ENCODE data around the gene CDHR1.
A peak's percentile ranks its signal among the peaks of the same experiment; 100 is the strongest.

CDHR1 gene

DNA sequence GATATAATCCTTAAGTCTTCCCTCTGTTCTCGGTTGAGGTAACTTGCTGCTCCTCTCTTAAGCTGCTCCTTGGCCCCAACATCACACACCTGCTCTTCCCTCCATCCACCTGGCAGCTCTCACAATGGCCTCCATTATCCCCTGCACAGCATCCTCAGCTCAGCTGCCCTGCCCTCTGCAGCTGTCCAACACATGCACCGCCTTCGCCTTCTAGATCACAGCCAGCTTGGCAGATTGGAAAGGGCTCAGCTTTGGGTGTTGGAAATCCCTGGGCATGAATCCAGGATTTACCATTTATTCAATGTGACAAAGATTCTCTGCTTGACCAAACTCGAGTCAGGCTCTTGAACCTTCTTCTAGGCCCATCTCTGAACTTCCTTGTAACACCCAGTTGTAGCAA lies 71.1 kb downstream of the CDHR1 start:
- DNase-seq: peak; percentile 50

DNA sequence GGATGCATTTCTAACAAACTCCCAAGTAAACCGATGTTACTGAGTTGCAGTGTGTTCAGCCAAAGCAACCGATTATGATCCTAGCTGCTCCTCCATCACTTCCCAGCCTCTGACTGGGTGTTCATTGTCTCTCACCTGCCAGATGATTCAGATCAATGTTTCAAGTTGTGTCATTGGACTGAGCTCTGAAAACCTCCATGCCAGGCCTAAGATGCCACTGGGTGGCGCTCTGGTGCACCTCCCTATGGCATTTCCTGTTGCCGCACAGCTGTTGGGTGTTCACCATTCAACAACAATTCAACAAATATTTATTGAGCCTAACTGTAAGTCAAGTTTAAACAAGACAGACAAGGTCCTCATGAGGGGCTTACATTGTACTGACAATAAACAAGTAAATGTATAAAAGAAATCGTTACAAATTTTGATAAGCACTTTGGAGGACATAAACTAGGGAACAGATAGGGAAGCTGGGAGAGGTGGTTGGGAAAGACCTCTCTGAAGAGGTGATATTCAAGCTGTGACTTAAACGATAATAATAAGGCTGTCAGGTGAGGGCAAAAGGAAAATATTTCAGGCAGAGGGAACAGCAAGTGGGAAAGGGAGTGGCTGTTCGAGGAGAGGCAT lies 73.3 kb downstream of the CDHR1 start:
- DNase-seq: peak; percentile 42

GRCh38 chr10:84269162-84269561 lies 74.8 kb downstream of the CDHR1 start:
- no peak for DNase-seq
